ENCODE results near the gene SLC22A23.

Gene SLC22A23

GRCh38 chr6:3421791-3422434 lies 34.9 kb downstream of the SLC22A23 start:
- no peak for DNase-seq (ENCODE audit: low spot score)

- DNase-seq (ENCODE audit: low spot score): no peak
These were observed 35.7 kb downstream of the SLC22A23 start for GRCh38 chr6:3421143-3421542.

GRCh38 chr6:3419624-3420272 lies 37.1 kb downstream of the SLC22A23 start:
- no peak for DNase-seq (ENCODE audit: low spot score)

- DNase-seq (ENCODE audit: low spot score): no peak
These were observed 38.3 kb downstream of the SLC22A23 start for GRCh38 chr6:3418496-3419060.

- DNase-seq (ENCODE audit: low spot score): no peak
These were observed 39.4 kb downstream of the SLC22A23 start for GRCh38 chr6:3417473-3417872.

- DNase-seq (ENCODE audit: low spot score): no peak
These were observed 41.4 kb downstream of the SLC22A23 start for GRCh38 chr6:3415490-3415889.

GRCh38 chr6:3415082-3415453 lies 41.8 kb downstream of the SLC22A23 start:
- no peak for DNase-seq (ENCODE audit: low spot score)

- no peak for DNase-seq (ENCODE audit: low spot score)
These were observed 42.3 kb downstream of the SLC22A23 start for GRCh38 chr6:3414327-3415081.

- no peak for DNase-seq (ENCODE audit: low spot score)
These were observed 43.3 kb downstream of the SLC22A23 start for GRCh38 chr6:3413592-3413991.

- DNase-seq (ENCODE audit: low spot score): no peak
These were observed 43.9 kb downstream of the SLC22A23 start for GRCh38 chr6:3412779-3413500.

GRCh38 chr6:3411967-3412778 lies 44.7 kb downstream of the SLC22A23 start:
- DNase-seq (ENCODE audit: low spot score): no peak

GRCh38 chr6:3410385-3411360 lies 46.2 kb downstream of the SLC22A23 start:
- peak; percentile 73 for DNase-seq (ENCODE audit: low spot score)

GRCh38 chr6:3409699-3410384 lies 47.0 kb downstream of the SLC22A23 start:
- no peak for DNase-seq (ENCODE audit: low spot score)

GRCh38 chr6:3408665-3409064 lies 48.2 kb downstream of the SLC22A23 start:
- no peak for DNase-seq (ENCODE audit: low spot score)

- no peak for DNase-seq (ENCODE audit: low spot score)
These were observed 49.0 kb downstream of the SLC22A23 start for GRCh38 chr6:3407840-3408239.

- DNase-seq (ENCODE audit: low spot score): no peak
These were observed 49.7 kb downstream of the SLC22A23 start for GRCh38 chr6:3406891-3407809.

- DNase-seq (ENCODE audit: low spot score): no peak
These were observed 50.5 kb downstream of the SLC22A23 start for GRCh38 chr6:3406362-3406821.

- DNase-seq (ENCODE audit: low spot score): no peak
These were observed 51.2 kb downstream of the SLC22A23 start for GRCh38 chr6:3405679-3406078.

All from globus pallidus (tissue), 1 donor.